ENCODE data around the gene E4F1.

E4F1 gene

DNA sequence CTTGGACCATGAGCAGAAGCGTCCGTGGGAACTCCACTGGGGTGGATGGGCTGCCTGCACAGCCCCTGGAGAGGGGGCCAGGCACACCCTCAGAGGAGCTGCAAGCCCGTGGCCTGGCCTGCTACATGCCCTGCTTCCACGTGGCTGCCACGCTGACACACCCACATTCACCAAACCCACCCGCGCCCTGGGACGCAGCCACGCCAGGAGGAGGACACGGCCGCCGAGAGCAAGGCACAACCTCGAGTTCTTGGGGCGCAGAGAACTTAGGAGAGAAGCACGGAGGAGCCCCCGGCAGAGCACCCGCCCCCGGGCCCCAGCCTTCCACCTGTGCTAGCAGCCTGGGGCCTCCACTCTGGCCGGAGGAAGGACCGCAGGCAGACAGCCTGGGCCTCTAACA, 45.8 kb upstream of the E4F1 start:
- DNase-seq (ENCODE audit: low read depth): no peak
- no peak overlapping the region for H3K4me3 ChIP-seq (ENCODE audit: low read depth, low read length)
- TF ChIP-seq, protein P1, sequence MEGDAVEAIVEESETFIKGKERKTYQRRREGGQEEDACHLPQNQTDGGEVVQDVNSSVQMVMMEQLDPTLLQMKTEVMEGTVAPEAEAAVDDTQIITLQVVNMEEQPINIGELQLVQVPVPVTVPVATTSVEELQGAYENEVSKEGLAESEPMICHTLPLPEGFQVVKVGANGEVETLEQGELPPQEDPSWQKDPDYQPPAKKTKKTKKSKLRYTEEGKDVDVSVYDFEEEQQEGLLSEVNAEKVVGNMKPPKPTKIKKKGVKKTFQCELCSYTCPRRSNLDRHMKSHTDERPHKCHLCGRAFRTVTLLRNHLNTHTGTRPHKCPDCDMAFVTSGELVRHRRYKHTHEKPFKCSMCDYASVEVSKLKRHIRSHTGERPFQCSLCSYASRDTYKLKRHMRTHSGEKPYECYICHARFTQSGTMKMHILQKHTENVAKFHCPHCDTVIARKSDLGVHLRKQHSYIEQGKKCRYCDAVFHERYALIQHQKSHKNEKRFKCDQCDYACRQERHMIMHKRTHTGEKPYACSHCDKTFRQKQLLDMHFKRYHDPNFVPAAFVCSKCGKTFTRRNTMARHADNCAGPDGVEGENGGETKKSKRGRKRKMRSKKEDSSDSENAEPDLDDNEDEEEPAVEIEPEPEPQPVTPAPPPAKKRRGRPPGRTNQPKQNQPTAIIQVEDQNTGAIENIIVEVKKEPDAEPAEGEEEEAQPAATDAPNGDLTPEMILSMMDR (IDR thresholded peaks at IDR 0.05; ENCODE audit: insufficient read depth, low read depth, low read length, missing control alignments): no peak

DNA sequence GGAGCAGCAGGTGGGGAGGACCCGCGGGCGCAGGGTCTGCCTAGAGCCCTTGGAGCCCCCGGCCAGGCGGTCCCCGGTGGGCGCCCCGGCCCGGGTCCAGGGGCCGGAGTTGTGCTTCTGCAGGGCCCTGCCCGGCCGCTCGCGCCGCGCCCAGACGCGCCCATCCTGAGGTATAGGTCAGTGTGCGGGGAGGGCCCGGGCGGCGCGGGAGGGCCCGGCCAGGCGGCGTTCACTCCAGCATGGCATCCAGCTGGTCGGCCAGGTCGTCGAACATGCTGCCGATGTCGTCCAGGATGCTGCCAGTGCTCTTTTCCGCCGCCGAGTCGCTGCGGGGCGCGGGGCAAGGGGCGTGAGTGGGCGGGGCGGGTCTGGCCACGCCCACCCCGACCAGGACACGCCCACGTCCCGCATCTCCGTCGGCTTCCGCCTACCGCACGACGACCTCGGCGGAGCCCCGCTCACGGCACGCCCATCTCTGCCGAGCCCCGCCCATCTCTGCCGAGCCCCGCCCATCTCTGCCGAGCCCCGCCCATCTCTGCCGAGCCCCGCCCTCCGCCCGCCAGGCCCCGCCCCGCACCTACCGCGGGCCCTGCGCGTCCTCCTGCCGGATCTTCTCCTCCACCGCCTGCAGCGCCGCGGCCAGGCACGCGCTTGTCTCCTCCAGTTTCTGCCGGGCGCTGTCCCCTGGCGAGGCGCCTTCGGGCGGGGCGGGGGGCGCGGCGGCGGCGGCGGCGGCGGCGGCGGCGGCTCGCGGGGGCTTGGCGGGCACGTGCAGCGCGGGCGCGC, 44.9 kb upstream of the E4F1 start:
- no peak overlapping the region for H3K4me3 ChIP-seq (ENCODE audit: low read depth, low read length)
- DNase-seq (ENCODE audit: low read depth): no peak
- TF ChIP-seq, protein P1 (IDR thresholded peaks at IDR 0.05; ENCODE audit: insufficient read depth, low read depth, low read length, missing control alignments): no peak

DNA sequence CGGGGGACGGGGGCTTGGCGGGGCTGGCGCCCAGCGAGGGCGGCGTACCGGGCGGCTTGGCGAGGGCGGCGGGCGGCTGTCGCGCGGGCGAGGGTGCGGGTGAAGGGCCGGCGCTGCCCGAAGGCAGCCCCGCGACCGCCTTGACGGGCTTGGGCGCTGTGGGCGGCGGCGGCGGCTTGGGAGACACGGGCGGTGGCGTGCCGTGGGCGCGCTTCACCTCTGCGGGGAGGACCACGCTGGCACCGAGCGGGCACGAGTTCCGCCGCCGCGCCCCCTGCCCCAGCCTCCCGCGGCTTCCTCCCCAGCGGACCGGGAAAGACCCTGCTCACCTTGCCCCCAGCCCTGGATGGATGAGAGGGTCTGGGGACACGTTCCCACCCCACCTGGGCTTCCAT, 44.3 kb upstream of the E4F1 start:
- no peak overlapping the region for H3K4me3 ChIP-seq (ENCODE audit: low read depth, low read length)
- DNase-seq (ENCODE audit: low read depth): no peak
- TF ChIP-seq, protein P1 (IDR thresholded peaks at IDR 0.05; ENCODE audit: insufficient read depth, low read depth, low read length, missing control alignments): no peak

DNA sequence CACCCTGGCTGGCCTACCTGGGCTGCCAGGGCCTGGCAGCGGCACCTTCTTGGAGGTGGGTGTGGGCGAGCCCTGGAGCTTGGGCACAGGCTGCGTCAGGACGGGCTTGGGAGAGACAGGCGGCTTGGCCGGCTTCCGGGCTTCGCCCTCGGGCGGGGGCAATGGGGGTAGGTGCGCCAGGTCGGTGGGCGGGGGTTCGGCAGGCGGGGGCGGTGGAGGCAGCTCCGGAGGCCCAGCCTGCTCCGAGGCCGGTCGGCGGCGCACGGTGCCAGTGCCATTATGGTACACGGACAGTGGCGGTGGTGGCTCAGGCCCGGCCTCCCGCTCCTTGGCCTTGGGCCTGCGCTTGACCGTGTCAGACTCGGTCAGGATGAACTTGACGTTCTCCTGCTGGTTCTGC, 43.8 kb upstream of the E4F1 start:
- H3K4me3 ChIP-seq (ENCODE audit: low read depth, low read length): no peak overlapping the region
- TF ChIP-seq, protein P1 (IDR thresholded peaks at IDR 0.05; ENCODE audit: insufficient read depth, low read depth, low read length, missing control alignments): no peak
- no peak for DNase-seq (ENCODE audit: low read depth)

DNA sequence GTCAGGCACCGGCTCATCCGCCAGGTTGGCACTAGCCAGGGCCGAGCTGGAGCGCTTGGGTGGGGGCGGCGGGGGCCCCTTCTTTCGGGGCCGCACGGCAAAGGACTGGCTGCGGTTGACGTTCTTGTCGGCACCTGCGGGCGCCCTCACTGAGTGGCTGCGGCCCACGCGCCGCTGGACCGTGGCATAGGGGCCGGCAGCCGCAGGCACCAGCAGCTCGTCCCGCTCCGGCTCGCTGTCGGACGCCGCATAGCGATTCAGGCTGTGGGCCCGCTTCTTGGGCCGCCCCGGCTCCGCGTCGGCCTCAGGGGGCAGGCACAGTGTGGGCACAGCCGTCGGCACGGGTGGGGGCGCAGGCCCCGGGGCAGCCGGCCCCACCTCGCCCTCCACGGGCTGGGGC, 42.9 kb upstream of the E4F1 start:
- DNase-seq (ENCODE audit: low read depth): no peak
- H3K4me3 ChIP-seq (ENCODE audit: low read depth, low read length): no peak overlapping the region
- TF ChIP-seq, protein P1 (IDR thresholded peaks at IDR 0.05; ENCODE audit: insufficient read depth, low read depth, low read length, missing control alignments): no peak

DNA sequence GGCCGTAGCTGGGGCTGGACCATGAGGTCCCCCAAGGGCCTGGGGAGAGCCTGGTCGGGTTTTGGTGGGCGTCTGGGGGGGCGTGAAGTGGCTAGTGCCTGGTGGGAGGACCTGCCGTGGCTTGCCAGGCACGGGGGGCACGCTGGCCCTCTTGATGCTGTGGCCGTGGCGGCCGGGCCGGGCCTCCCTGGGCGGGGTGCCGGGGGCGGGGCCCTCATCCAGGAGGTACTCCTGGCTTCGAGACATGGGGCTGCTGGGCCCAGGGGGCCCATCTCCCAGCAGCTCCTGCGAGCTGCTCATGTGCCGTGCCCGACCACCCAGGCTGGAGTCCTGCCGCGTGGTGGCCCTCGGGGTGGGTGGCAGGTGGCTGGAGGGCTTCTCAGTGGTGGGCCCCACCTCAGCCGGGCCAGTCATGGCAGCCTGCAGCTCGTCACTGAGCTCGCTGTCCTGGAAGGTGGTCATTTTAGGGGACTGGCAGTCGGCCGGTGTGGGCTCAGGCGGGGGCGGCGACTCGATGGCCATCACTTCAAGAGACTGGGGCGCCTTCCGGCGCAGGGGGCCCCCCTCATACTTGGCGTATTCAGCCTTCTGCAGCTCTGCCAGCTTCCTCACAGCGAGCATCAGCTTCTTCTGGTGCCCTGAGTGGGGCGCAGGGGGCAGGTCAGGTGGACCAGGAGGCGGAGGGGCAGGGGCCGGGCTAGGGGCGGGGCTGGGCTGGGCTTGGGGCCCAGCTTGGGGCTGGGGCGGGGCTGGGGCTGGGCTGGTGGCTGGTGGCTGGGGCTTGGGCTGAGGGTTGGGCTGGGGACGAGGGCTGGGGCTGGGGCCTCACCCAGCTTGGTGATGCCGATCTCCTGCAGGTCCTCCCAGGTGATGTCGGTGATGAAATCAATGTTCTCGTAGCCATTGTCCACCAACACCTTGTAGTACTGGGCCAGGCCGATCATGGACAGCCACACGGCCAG, 42.1 kb upstream of the E4F1 start:
- H3K4me3 ChIP-seq (ENCODE audit: low read depth, low read length): no peak overlapping the region
- TF ChIP-seq, protein P1 (IDR thresholded peaks at IDR 0.05; ENCODE audit: insufficient read depth, low read depth, low read length, missing control alignments): no peak
- no peak for DNase-seq (ENCODE audit: low read depth)
